ENCODE results near the gene GDPD4. TPM values are rescaled to one million over a fixed set of nuclear protein-coding genes. Genes with fewer than 3 reads are reported as not detected.

The GDPD4 gene
- total and polyA plus RNA-seq, 10 of the 15 experiments (the other 5 are each of a cell fraction or from before 2014, with no cell fraction given): 0.23 TPM; not detected in 9

GRCh38 chr11:77276271-77276670 lies 25.2 kb downstream of the GDPD4 start:
- TF ChIP-seq POLR2A (IDR thresholded peaks at IDR 0.05; ENCODE audit: low read depth, low read length) (no peak), ZNF384 (IDR thresholded peaks at IDR 0.05; ENCODE audit: borderline replicate concordance, low read depth, low read length) (no peak), USF2 (IDR thresholded peaks at IDR 0.05; ENCODE audit: borderline replicate concordance, low read depth, low read length) (no peak), RUNX3 (IDR thresholded peaks at IDR 0.05; ENCODE audit: low read length) (no peak), NFYB (IDR thresholded peaks at IDR 0.05; ENCODE audit: insufficient read depth, low read depth, low read length) (no peak), IRF4 (IDR thresholded peaks at IDR 0.05; ENCODE audit: low read depth, low read length) (no peak), CBX3 (IDR thresholded peaks at IDR 0.05; ENCODE audit: borderline replicate concordance, low read depth) (no peak), CHD4 (IDR thresholded peaks at IDR 0.05) (no peak), ZSCAN29 (IDR thresholded peaks at IDR 0.05) (no peak), ZZZ3 (IDR thresholded peaks at IDR 0.05; ENCODE audit: control insufficient read depth, insufficient read length, low read depth) (no peak), TCF7 (IDR thresholded peaks at IDR 0.05; ENCODE audit: borderline replicate concordance) (no peak), MYB (IDR thresholded peaks at IDR 0.05; ENCODE audit: borderline replicate concordance, low read depth, low read length) (no peak), BCL3 (IDR thresholded peaks at IDR 0.05; ENCODE audit: borderline replicate concordance, insufficient read depth, low read depth, low read length, poor library complexity, severe bottlenecking) (no peak), RFX5 (IDR thresholded peaks at IDR 0.05; ENCODE audit: low read depth, low read length) (no peak), TCF3 (IDR thresholded peaks at IDR 0.05; ENCODE audit: borderline replicate concordance, insufficient read depth, low read depth, low read length) (no peak), IKZF1 (conservative IDR thresholded peaks at IDR 0.05) (no peak)
- TF ChIP-seq, protein P1, sequence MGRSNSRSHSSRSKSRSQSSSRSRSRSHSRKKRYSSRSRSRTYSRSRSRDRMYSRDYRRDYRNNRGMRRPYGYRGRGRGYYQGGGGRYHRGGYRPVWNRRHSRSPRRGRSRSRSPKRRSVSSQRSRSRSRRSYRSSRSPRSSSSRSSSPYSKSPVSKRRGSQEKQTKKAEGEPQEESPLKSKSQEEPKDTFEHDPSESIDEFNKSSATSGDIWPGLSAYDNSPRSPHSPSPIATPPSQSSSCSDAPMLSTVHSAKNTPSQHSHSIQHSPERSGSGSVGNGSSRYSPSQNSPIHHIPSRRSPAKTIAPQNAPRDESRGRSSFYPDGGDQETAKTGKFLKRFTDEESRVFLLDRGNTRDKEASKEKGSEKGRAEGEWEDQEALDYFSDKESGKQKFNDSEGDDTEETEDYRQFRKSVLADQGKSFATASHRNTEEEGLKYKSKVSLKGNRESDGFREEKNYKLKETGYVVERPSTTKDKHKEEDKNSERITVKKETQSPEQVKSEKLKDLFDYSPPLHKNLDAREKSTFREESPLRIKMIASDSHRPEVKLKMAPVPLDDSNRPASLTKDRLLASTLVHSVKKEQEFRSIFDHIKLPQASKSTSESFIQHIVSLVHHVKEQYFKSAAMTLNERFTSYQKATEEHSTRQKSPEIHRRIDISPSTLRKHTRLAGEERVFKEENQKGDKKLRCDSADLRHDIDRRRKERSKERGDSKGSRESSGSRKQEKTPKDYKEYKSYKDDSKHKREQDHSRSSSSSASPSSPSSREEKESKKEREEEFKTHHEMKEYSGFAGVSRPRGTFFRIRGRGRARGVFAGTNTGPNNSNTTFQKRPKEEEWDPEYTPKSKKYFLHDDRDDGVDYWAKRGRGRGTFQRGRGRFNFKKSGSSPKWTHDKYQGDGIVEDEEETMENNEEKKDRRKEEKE (IDR thresholded peaks at IDR 0.05): no peak
- TF ChIP-seq, protein P2, sequence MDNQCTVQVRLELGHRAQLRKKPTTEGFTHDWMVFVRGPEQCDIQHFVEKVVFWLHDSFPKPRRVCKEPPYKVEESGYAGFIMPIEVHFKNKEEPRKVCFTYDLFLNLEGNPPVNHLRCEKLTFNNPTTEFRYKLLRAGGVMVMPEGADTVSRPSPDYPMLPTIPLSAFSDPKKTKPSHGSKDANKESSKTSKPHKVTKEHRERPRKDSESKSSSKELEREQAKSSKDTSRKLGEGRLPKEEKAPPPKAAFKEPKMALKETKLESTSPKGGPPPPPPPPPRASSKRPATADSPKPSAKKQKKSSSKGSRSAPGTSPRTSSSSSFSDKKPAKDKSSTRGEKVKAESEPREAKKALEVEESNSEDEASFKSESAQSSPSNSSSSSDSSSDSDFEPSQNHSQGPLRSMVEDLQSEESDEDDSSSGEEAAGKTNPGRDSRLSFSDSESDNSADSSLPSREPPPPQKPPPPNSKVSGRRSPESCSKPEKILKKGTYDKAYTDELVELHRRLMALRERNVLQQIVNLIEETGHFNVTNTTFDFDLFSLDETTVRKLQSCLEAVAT (IDR thresholded peaks at IDR 0.05): no peak
- in situ Hi-C loops (cut with MboI) (no loop called here), intact Hi-C loops (cut with micrococcal nuclease; ENCODE audit: unreplicated experiment) (no loop called here)
- DNase-seq (ENCODE audit: low read depth, low spot score) (no peak), FAIRE-seq (no peak), ATAC-seq (no peak)
- no peak overlapping the region for H2AFZ ChIP-seq (ENCODE audit: control insufficient read depth, low read depth, low read length)
- no peak overlapping the region for H3K4me2 ChIP-seq (ENCODE audit: control insufficient read depth, insufficient read depth)
- POLR2A ChIA-PET: no interaction called here
- BruUV-seq (replicated peaks): no TSS peak
- H4K20me1 ChIP-seq (ENCODE audit: control insufficient read depth, insufficient read depth): no peaks in the 10 kb centered on the region
- CTCF ChIA-PET: interaction anchor here (0.6 kb wide), 1 partner anchor 135 kb away, joined by 3 read pairs; no protein-coding TSS in a partner anchor
- H3K9me3 ChIP-seq (replicated peaks; ENCODE audit: control insufficient read depth, insufficient read depth, low read length): no peaks in the 10 kb centered on the region
- H3K27ac ChIP-seq (ENCODE audit: control insufficient read depth, insufficient read depth): no peak overlapping the region
- SMC1A ChIA-PET (ENCODE audit: uncharacterized antibody, unreplicated experiment): no interaction called here
- no peaks in the 10 kb centered on the region for H3K36me3 ChIP-seq (ENCODE audit: control insufficient read depth in 2 of 2, insufficient read depth in 2 of 2, low read length in 1 of 2)
- 65% methylated on average over 2 of the region's 2 CpGs for WGBS (ENCODE audit: insufficient coverage, insufficient replicate concordance, low lambda C conversion rate, missing lambda C conversion rate)
- H3K79me2 ChIP-seq (ENCODE audit: control insufficient read depth, insufficient read depth, low read length): no peaks in the 10 kb centered on the region
- no peak overlapping the region for H3K9ac ChIP-seq (ENCODE audit: control insufficient read depth, insufficient read depth, low read length)
- RAD21 ChIA-PET (ENCODE audit: unreplicated experiment): no interaction called here
- H3K27me3 ChIP-seq (replicated peaks in 1 of 2; ENCODE audit: control insufficient read depth in 2 of 2, insufficient read depth in 2 of 2, low read length in 1 of 2): 0 out of 4 replicates have a peak, but pooled peaks cover 0 to 2% of the 10 kb centered on the region in 2 experiments
- H3K4me1 ChIP-seq (ENCODE audit: control insufficient read depth, insufficient read depth, low read length): no peaks in the 10 kb centered on the region
- H3K4me3 ChIP-seq: no peak overlapping the region

Data from GM12878 (cell line).